Psoas muscle (tissue), 8 donors: ENCODE data around the gene SLC34A1. TPM values are rescaled to one million over a fixed set of nuclear protein-coding genes. Genes with fewer than 3 reads are reported as not detected.
A peak's percentile ranks its signal among the peaks of the same experiment; 100 is the strongest.
"Not testable (repeated sequence)": the region's sequence is repeated elsewhere in the genome, so short reads cannot be mapped to it uniquely, and the experiment has no call there.

ENCODE experiments used
- ATAC-seq, 4 donors: fragments of 200-7000 bp; cut with Tn5 transposase; one replicate each; pipeline ENCODE4 v1.9.1; 2020; ENCODE audit warnings: moderate library complexity in 3 of 4, mild to moderate bottlenecking in 2 of 4
- DNase-seq, 2 donors: peaks; one replicate each; pipeline ENCODE4 v3.0.0-alpha.2; 2020
- H3K27ac ChIP-seq: fragments of 200-600 bp; one replicate; pipeline ENCODE4 v1.8.0; 2022
- H3K27me3 ChIP-seq, 3 donors: fragments of 200-600 bp in 1 of 3; one replicate each; pipeline versions ENCODE4 v1.6.1 to v1.8.0; 2013 to 2022; ENCODE audit warnings: low read length in 2 of 3, mild to moderate bottlenecking in 2 of 3, moderate library complexity in 1 of 3; ENCODE audit not compliant: insufficient read depth in 3 of 3
- H3K36me3 ChIP-seq, 2 donors: fragments of 200-600 bp in 1 of 2; one replicate each; pipeline versions ENCODE4 v1.6.1 to v1.8.0; 2013 to 2022; ENCODE audit warnings: low read depth in 1 of 2, mild to moderate bottlenecking in 1 of 2, moderate library complexity in 1 of 2; ENCODE audit not compliant: insufficient read depth in 1 of 2
- H3K4me1 ChIP-seq: fragments of 200-600 bp; one replicate; pipeline ENCODE4 v1.8.0; 2022
- H3K4me3 ChIP-seq: fragments of 200-600 bp; one replicate; pipeline ENCODE4 v1.8.0; 2022; ENCODE audit warnings: mild to moderate bottlenecking
- H3K9me3 ChIP-seq: fragments of 200-600 bp; one replicate; pipeline ENCODE4 v1.8.0; 2022
- WGBS, 3 donors: extraction: QIAGEN DNeasy Blood & Tissue Kit; methylation state at CpG; one replicate each; pipeline versions ENCODE4 v1.1.6 to v1.1.7; 2013; 5-methylcytosine and 5-hydroxymethylcytosine counted together
- intact Hi-C, 2 donors: fragments of 100-400 bp; cut with DNase I; formaldehyde crosslinking; loops; one replicate each; pipeline versions ENCODE4 v1.11.0 to v1.14.2; 2022
- polyA plus RNA-seq, 3 donors: library from polyadenylated mRNA; stranded (reverse); fragments of 200-250 nt; gene quantifications; one replicate each; pipeline ENCODE4 v1.2.3, GENCODE V29; 2013
- total RNA-seq, 4 donors: library from RNA; stranded (reverse); fragmentation: NEBNext Ultra II Directional in 2 of 4; extraction: Animal tissue kit (Norgen Biotek cat#: 25700) in 2 of 4; gene quantifications; one replicate each; pipeline versions ENCODE4 v1.2.1 to v1.2.4, GENCODE V29; 2021 to 2023
- TF ChIP-seq, protein P1 (sequence below): fragments of 200-600 bp; IDR thresholded peaks from one replicate; pipeline ENCODE4 v1.8.0; 2022; ENCODE audit warnings: antibody characterized with exemption
- donor health status: healthy with polysubstance abuse.
- donor health status: DM: no; HTN: no; CAD: no; lungs with moderate emphysema.
- donor health status: Bipolar disorder and iron deficiency.
- donor health status: healthy.
- donor health status: DM: yes; HTN: yes; CAD: no.
- donor health status: DM: no; HTN: no; CAD: no.
- donor health status: DM: no; HTN: no; CAD: no.
- donor health status: DM: yes; HTN: yes; CAD: no.

The SLC34A1 gene
- total and polyA plus RNA-seq, 7 donors, result not detected

DNA sequence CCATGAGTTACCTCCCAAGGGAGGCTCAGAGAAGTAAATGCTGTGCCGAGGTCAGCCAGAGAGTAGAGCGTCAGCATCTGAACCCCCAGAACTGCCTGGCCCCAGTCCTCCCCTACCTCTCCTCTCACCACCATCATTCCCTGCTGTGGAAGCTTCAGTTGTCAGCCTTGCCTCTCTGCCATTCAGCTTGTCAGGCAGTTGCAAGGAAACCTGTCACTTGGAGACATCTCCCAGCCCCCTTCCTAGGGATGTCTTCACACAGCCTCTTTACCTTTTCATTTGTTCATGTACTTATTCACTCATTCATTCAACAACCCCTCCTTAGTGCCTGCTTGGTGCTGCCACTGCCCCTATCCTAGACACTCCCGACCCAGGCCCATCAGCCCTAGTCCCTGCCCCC, 24.4 kb upstream of the SLC34A1 start:
- 69 to 81% (median 75%) methylated on average over 3 of the region's 3 CpGs for WGBS, 3 donors
- intact Hi-C loops, result no loop called here
- H3K4me3 ChIP-seq, result no peak overlapping the region
- H3K4me1 ChIP-seq, result peaks cover 22% of the 10 kb centered on the region
- no peak overlapping the region for H3K27ac ChIP-seq
- DNase-seq, result peak in 1 of 2 donors; percentile 6
- no peak for ATAC-seq
- H3K9me3 ChIP-seq, result no peaks in the 10 kb centered on the region
- no peaks in the 10 kb centered on the region for H3K27me3 ChIP-seq
- no peaks in the 10 kb centered on the region for H3K36me3 ChIP-seq
- TF ChIP-seq, protein P1, sequence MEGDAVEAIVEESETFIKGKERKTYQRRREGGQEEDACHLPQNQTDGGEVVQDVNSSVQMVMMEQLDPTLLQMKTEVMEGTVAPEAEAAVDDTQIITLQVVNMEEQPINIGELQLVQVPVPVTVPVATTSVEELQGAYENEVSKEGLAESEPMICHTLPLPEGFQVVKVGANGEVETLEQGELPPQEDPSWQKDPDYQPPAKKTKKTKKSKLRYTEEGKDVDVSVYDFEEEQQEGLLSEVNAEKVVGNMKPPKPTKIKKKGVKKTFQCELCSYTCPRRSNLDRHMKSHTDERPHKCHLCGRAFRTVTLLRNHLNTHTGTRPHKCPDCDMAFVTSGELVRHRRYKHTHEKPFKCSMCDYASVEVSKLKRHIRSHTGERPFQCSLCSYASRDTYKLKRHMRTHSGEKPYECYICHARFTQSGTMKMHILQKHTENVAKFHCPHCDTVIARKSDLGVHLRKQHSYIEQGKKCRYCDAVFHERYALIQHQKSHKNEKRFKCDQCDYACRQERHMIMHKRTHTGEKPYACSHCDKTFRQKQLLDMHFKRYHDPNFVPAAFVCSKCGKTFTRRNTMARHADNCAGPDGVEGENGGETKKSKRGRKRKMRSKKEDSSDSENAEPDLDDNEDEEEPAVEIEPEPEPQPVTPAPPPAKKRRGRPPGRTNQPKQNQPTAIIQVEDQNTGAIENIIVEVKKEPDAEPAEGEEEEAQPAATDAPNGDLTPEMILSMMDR, result no peak

DNA sequence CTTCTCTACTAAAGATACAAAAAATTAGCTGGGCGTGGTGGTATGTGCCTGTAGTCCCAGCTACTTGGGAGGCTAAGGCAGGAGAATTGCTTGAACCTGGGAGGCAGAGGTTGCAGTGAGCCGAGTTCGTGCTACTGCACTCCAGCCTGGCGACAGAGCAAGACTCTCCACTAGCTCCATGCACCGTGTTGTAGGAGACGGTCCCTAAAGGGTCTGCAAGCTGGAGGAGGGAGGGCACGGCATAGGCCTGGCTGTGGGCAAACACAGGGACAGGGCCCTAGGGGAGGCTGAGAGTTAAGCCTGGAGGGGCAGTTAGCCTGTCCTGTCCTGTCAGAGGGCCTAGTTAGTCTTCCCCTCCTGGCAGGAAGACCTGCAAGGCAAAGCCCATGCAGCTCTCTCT, 23.5 kb upstream of the SLC34A1 start:
- peak in 1 of 2 donors; percentile 35 for DNase-seq
- ATAC-seq, H3K27ac ChIP-seq, H3K27me3 ChIP-seq, intact Hi-C loops, H3K9me3 ChIP-seq, H3K36me3 ChIP-seq, H3K4me3 ChIP-seq: not testable (repeated sequence)
- H3K4me1 ChIP-seq, result peaks cover 22% of the 10 kb centered on the region
- 84 to 92% (median 90%) methylated on average over 7 of the region's 7 CpGs for WGBS, 3 donors

DNA sequence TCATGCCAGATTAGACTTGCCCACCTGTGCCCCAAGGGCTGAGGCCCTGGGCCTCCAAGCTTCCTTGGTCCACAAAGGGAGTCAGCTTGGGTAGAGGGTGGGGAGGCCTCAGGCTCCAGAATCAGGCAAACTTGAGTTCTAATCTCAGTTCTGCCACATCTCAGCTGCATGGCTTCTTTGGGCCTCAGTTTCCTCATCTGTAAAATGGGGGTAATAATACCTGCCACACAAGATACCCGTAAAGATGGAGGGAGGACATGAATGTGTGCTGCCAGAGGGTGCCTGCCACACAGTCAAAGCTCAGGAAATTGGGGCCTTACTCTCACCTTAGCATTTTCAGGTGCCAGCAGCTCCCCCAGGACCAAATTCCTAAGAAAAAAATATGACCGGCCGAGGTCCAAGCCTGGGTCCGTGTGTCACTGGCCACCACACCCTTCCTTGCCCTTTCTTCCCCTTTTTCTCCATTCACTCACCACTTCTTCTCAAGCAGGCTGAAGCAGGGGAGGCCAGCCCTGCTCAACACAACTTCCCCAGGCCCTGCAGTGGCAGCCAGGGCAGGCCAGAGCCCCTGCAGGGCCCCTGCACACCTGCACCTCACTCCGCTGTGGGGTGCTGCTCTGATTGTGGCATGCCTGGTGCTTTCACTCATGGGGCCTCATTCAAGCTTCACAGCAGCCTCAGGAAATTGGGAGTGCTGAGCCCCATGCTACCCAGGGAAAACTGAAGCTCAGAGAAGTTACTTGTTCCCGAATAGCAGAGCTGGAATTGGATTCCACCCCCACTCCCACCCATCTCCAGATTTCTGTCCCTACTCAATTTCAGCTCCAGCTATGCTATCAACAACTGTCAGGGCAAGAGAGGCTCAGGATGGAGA, 22.6 kb upstream of the SLC34A1 start:
- H3K36me3 ChIP-seq, result no peaks in the 10 kb centered on the region
- no peak overlapping the region for H3K4me3 ChIP-seq
- no peaks in the 10 kb centered on the region for H3K9me3 ChIP-seq
- TF ChIP-seq, protein P1, result no peak
- ATAC-seq (no peak), DNase-seq (peak in 1 of 2 donors; percentile 38)
- peaks cover 30% of the 10 kb centered on the region for H3K4me1 ChIP-seq
- H3K27me3 ChIP-seq, result no peaks in the 10 kb centered on the region
- H3K27ac ChIP-seq, result no peak overlapping the region
- intact Hi-C loops, result no loop called here
- 76 to 79% (median 78%) methylated on average over 6 of the region's 6 CpGs for WGBS, 3 donors

DNA sequence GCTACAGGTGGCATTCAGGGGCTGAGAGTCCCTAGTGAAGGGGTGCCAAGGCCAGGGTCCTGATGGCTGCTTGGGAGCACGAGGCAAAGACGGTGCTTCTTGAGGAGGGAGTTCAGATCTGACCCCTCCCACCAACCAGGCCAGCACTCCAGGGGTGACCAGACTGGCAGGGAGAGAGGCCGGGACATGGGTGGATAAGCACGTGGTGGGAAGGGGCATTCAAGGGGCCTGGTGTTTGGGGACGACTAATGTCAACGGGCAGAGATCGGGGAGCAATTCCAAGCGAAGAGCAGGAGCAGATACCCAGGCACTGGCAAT, 22.0 kb upstream of the SLC34A1 start:
- no peaks in the 10 kb centered on the region for H3K36me3 ChIP-seq
- TF ChIP-seq, protein P1, result no peak
- no peak overlapping the region for H3K27ac ChIP-seq
- no peaks in the 10 kb centered on the region for H3K27me3 ChIP-seq
- H3K4me1 ChIP-seq, result peaks cover 31% of the 10 kb centered on the region
- WGBS, 3 donors, result 66 to 77% (median 72%) methylated on average over 8 of the region's 8 CpGs
- ATAC-seq (no peak), DNase-seq (no peak)
- intact Hi-C loops, result no loop called here
- no peaks in the 10 kb centered on the region for H3K9me3 ChIP-seq
- H3K4me3 ChIP-seq, result no peak overlapping the region

DNA sequence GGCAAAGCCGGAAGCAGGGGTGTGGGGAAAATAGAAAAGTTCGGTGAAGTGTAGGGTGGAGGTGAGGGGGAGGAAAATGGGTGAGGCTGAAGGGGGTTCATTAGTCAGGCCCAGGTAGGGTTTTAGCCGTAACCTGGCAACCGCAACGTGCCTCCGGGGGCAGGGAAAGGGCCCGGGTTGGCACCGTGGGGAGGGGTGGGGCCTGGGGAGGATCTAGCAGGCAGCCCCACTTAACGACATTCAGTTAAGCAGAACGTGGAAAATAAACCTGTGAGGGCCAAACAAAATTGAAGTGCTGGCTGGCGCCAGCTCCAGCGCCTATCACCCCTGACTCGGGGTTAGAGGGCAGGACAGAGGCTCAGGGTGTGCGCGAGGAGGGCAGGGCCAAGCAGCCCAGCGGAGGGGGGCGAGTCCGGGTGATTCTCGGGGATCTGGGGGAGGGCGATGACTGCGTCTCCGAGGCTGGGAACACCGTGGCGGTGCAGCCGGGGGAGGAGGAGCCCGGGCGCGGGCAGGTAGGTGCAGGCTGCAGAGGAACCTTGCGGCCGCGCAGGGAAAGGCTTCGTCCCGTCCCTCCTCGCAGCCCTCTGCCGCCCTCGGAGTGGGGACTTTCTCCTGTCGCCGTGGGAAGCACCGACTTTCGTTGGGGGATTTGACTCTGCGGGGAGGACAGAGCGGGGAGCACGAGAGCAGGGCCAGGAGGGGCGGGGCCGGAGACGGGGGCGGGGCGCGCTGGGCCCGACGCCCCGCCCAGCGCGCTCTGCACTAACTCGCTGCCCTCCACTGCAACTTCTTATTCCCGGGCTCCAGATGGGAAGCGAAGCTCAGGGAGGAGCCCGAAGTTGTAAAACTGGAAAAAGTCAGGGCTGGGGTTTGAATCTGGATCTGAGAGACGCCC, 21.4 kb upstream of the SLC34A1 start:
- Histone ChIP-seq H3K9me3 (no peaks in the 10 kb centered on the region), H3K27me3 (no peaks in the 10 kb centered on the region), H3K27ac (no peak overlapping the region), H3K36me3 (no peaks in the 10 kb centered on the region), H3K4me1 (peaks cover 33% of the 10 kb centered on the region), H3K4me3 (peak overlapping the region; percentile 64)
- ATAC-seq (peak; percentile 34 to 67 (median 46)), DNase-seq (peak; percentile 65 to 70)
- TF ChIP-seq, protein P1, result no peak
- 16 to 19% (median 17%) methylated on average over 44 to 59 of the region's 59 CpGs for WGBS, 3 donors
- intact Hi-C loops, result no loop called here
